ENCODE measurements around the gene KCNQ2. TPM values are rescaled to one million over a fixed set of nuclear protein-coding genes. Genes with fewer than 3 reads are reported as not detected.

Gene KCNQ2
- total and polyA plus RNA-seq, 8 donors = 0.54 to 12.5 (median 1.5) TPM

- TF ChIP-seq, protein P1, sequence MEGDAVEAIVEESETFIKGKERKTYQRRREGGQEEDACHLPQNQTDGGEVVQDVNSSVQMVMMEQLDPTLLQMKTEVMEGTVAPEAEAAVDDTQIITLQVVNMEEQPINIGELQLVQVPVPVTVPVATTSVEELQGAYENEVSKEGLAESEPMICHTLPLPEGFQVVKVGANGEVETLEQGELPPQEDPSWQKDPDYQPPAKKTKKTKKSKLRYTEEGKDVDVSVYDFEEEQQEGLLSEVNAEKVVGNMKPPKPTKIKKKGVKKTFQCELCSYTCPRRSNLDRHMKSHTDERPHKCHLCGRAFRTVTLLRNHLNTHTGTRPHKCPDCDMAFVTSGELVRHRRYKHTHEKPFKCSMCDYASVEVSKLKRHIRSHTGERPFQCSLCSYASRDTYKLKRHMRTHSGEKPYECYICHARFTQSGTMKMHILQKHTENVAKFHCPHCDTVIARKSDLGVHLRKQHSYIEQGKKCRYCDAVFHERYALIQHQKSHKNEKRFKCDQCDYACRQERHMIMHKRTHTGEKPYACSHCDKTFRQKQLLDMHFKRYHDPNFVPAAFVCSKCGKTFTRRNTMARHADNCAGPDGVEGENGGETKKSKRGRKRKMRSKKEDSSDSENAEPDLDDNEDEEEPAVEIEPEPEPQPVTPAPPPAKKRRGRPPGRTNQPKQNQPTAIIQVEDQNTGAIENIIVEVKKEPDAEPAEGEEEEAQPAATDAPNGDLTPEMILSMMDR (IDR thresholded peaks at IDR 0.05) = no peak
- Histone ChIP-seq H3K4me1 (no peaks in the 10 kb centered on the region), H3K27ac (no peak overlapping the region), H3K4me3 (no peak overlapping the region), H3K27me3 (peaks cover 0 to 15% (median 2%) of the 10 kb centered on the region in 4 donors), H3K9me3 (no peaks in the 10 kb centered on the region), H3K36me3 (no peaks in the 10 kb centered on the region)
- intact Hi-C loops (cut with DNase I) = loop anchor here in 1 of 3 donors (5.0 kb wide), 1 partner anchor 77 kb away; no protein-coding TSS in a partner anchor
- 44 to 57% methylated on average over 18 of the region's 18 CpGs for WGBS, 2 donors
- DNase-seq (peak in 1 of 6 donors; percentile 22), ATAC-seq (no peak), FAIRE-seq (no peak)
Observed at GRCh38 chr20:63384336-63384735, 88.1 kb downstream of the KCNQ2 start.

GRCh38 chr20:63383556-63383955 is 88.9 kb downstream of the KCNQ2 start:
- FAIRE-seq (no peak), DNase-seq (peak in 1 of 6 donors; percentile 34), ATAC-seq (no peak)
- no peaks in the 10 kb centered on the region for H3K9me3 ChIP-seq
- H3K36me3 ChIP-seq = no peaks in the 10 kb centered on the region
- H3K4me1 ChIP-seq = no peaks in the 10 kb centered on the region
- TF ChIP-seq, protein P1 (IDR thresholded peaks at IDR 0.05) = no peak
- no peak overlapping the region for H3K4me3 ChIP-seq
- WGBS, 2 donors = 27 to 38% methylated on average over 11 of the region's 11 CpGs
- no peak overlapping the region for H3K27ac ChIP-seq
- intact Hi-C loops (cut with DNase I) = loop anchor here in 2 of 3 donors (2.0 to 5.0 kb wide), 2 partner anchors 75 to 76 kb away; no protein-coding TSS in a partner anchor
- H3K27me3 ChIP-seq = peaks cover 0 to 15% (median 2%) of the 10 kb centered on the region in 4 donors

GRCh38 chr20:63382551-63383300 is 89.7 kb downstream of the KCNQ2 start:
- FAIRE-seq = no peak
- no peak overlapping the region for H3K4me3 ChIP-seq
- H3K4me1 ChIP-seq = no peaks in the 10 kb centered on the region
- WGBS, 2 donors = 35 to 48% methylated on average over 17 of the region's 17 CpGs
- H3K27me3 ChIP-seq = peaks cover 0 to 15% (median 2%) of the 10 kb centered on the region in 4 donors
- H3K36me3 ChIP-seq = no peaks in the 10 kb centered on the region
- ATAC-seq = no peak
- no peaks in the 10 kb centered on the region for H3K9me3 ChIP-seq
- no peak overlapping the region for H3K27ac ChIP-seq
- TF ChIP-seq, protein P1 (IDR thresholded peaks at IDR 0.05) = no peak
- intact Hi-C loops (cut with DNase I) = loop anchor here in 2 of 3 donors (2.0 to 5.0 kb wide), 2 partner anchors 74 to 75 kb away; no protein-coding TSS in a partner anchor
- peak in 1 of 6 donors; percentile 37 for DNase-seq

DNA sequence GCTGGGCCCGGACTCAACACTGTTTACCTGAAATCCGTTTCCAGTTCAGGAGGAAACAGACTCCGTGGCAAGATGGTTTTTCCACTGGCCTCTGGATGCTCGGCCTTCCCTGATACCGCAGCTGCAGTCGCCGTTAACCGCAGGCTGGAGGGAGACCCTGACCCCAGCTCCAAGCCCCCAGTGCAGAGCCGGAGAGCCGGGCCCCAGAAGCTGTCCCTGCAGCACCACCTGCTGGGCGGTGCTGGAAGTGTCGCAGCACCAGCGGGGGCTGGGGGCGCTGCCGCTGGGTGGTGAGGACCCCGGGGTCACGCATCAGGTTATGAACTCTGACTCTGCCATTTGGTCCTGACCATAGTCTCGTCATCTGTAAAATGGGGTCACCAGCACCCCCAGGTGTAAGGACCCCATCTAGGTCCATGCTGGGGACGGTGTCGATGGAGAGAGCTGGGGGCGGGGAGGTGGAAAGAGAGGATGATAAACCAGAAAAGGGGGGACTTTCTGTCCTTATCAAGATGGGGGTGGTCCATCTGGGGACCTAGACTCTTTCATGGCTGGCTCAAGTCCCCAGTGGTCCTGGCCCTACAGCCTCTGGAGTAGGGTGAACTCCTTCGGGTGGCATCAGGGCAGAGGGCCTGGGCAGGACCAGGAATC is 90.5 kb downstream of the KCNQ2 start:
- Histone ChIP-seq H3K4me3 (no peak overlapping the region), H3K4me1 (no peaks in the 10 kb centered on the region), H3K9me3 (no peaks in the 10 kb centered on the region), H3K27me3 (peaks cover 0 to 15% (median 2%) of the 10 kb centered on the region in 4 donors), H3K27ac (no peak overlapping the region), H3K36me3 (no peaks in the 10 kb centered on the region)
- peak in 3 of 4 donors; percentile 56 to 68 (median 67) for ATAC-seq
- intact Hi-C loops (cut with DNase I) = loop anchor here in 2 of 3 donors (2.0 to 5.0 kb wide), 2 partner anchors 73 to 75 kb away; no protein-coding TSS in a partner anchor
- DNase-seq = peak in 3 of 6 donors; percentile 23 to 77 (median 74)
- FAIRE-seq = no peak
- TF ChIP-seq, protein P1 (IDR thresholded peaks at IDR 0.05) = peak; percentile 77 to 91 (median 90)
- WGBS, 2 donors = 16 to 19% methylated on average over 22 of the region's 22 CpGs
